ENCODE measurements around the gene ACAA2. TPM values are rescaled to one million over a fixed set of nuclear protein-coding genes. Genes with fewer than 3 reads are reported as not detected.
A peak's percentile ranks its signal among the peaks of the same experiment; 100 is the strongest.

ACAA2 gene
- total RNA-seq, 6 experiments from 2014 or later: 312 to 644 (median 421) TPM

- Histone ChIP-seq H3K9me3 (no peaks in the 10 kb centered on the region), H3K4me1 (peaks cover 0 to 19% (median 6%) of the 10 kb centered on the region in 4 donors), H3K4me3 (no peak overlapping the region), H3K27ac (no peak overlapping the region), H3K36me3 (no peaks in the 10 kb centered on the region), H3K27me3 (no peaks in the 10 kb centered on the region)
- WGBS (ENCODE audit: insufficient coverage, low coverage, low lambda C conversion rate, missing lambda C conversion rate): 75% methylated on average over 3 of the region's 5 CpGs
- no peak for TF ChIP-seq POLR2A (IDR thresholded peaks at IDR 0.05)
- TF ChIP-seq CTCF (IDR thresholded peaks at IDR 0.05): no peak
- ATAC-seq (no peak), DNase-seq (no peak)
- intact Hi-C loops (cut with DNase I): no loop called here
Observed at GRCh38 chr18:49758263-49758610, 55.1 kb downstream of the ACAA2 start.

- intact Hi-C loops (cut with DNase I): no loop called here
- Histone ChIP-seq H3K36me3 (no peaks in the 10 kb centered on the region), H3K4me3 (no peak overlapping the region), H3K9me3 (no peaks in the 10 kb centered on the region), H3K27me3 (no peaks in the 10 kb centered on the region), H3K4me1 (peaks cover 0 to 19% (median 6%) of the 10 kb centered on the region in 4 donors), H3K27ac (peak overlapping the region in 2 of 3 donors; percentile 68 to 78)
- peak in 2 of 3 donors; percentile 51 to 82 for DNase-seq
- peak; percentile 67 to 86 (median 75) for ATAC-seq
- TF ChIP-seq POLR2A (IDR thresholded peaks at IDR 0.05): no peak
- no peak for TF ChIP-seq CTCF (IDR thresholded peaks at IDR 0.05)
- 64% methylated on average over 14 of the region's 23 CpGs for WGBS (ENCODE audit: insufficient coverage, low coverage, low lambda C conversion rate, missing lambda C conversion rate)
Observed at GRCh38 chr18:49757513-49758262, 55.6 kb downstream of the ACAA2 start.

- Histone ChIP-seq H3K27me3 (no peaks in the 10 kb centered on the region), H3K36me3 (no peaks in the 10 kb centered on the region), H3K27ac (peak overlapping the region in 2 of 3 donors; percentile 68 to 78), H3K4me1 (peaks cover 0 to 19% (median 6%) of the 10 kb centered on the region in 4 donors), H3K4me3 (no peak overlapping the region), H3K9me3 (no peaks in the 10 kb centered on the region)
- intact Hi-C loops (cut with DNase I): no loop called here
- no peak for TF ChIP-seq POLR2A (IDR thresholded peaks at IDR 0.05)
- no peak for TF ChIP-seq CTCF (IDR thresholded peaks at IDR 0.05)
- 32% methylated on average over 8 of the region's 9 CpGs for WGBS (ENCODE audit: insufficient coverage, low coverage, low lambda C conversion rate, missing lambda C conversion rate)
- ATAC-seq (peak; percentile 78 to 87 (median 82)), DNase-seq (no peak)
Observed at GRCh38 chr18:49756671-49757362, 56.5 kb downstream of the ACAA2 start.

GRCh38 chr18:49756135-49756534 is 57.2 kb downstream of the ACAA2 start:
- 67% methylated on average over 6 of the region's 6 CpGs for WGBS (ENCODE audit: insufficient coverage, low coverage, low lambda C conversion rate, missing lambda C conversion rate)
- Histone ChIP-seq H3K27me3 (no peaks in the 10 kb centered on the region), H3K4me3 (no peak overlapping the region), H3K36me3 (no peaks in the 10 kb centered on the region), H3K9me3 (no peaks in the 10 kb centered on the region), H3K4me1 (peaks cover 0 to 19% (median 6%) of the 10 kb centered on the region in 4 donors), H3K27ac (peak overlapping the region in 2 of 3 donors; percentile 68 to 78)
- TF ChIP-seq CTCF (IDR thresholded peaks at IDR 0.05) (no peak), POLR2A (IDR thresholded peaks at IDR 0.05) (no peak)
- ATAC-seq (peak in 1 of 4 donors; percentile 11), DNase-seq (no peak)
- intact Hi-C loops (cut with DNase I): no loop called here
